ENCODE data around the gene ERBB3.

GRCh38 chr12:56128670-56129205 lies 48.8 kb downstream of the ERBB3 start:
- TF ChIP-seq CTCF (IDR thresholded peaks at IDR 0.05; ENCODE audit: insufficient read depth, low read depth, low read length) (no peak), EZH2 (IDR thresholded peaks at IDR 0.05; ENCODE audit: insufficient read depth, low read length) (no peak)
